ENCODE data around the gene ADORA1. TPM values are rescaled to one million over a fixed set of nuclear protein-coding genes. Genes with fewer than 3 reads are reported as not detected.

Gene ADORA1
- polyA plus RNA-seq, 3 donors: 0.13 to 1.1 TPM; not detected in 1

DNA sequence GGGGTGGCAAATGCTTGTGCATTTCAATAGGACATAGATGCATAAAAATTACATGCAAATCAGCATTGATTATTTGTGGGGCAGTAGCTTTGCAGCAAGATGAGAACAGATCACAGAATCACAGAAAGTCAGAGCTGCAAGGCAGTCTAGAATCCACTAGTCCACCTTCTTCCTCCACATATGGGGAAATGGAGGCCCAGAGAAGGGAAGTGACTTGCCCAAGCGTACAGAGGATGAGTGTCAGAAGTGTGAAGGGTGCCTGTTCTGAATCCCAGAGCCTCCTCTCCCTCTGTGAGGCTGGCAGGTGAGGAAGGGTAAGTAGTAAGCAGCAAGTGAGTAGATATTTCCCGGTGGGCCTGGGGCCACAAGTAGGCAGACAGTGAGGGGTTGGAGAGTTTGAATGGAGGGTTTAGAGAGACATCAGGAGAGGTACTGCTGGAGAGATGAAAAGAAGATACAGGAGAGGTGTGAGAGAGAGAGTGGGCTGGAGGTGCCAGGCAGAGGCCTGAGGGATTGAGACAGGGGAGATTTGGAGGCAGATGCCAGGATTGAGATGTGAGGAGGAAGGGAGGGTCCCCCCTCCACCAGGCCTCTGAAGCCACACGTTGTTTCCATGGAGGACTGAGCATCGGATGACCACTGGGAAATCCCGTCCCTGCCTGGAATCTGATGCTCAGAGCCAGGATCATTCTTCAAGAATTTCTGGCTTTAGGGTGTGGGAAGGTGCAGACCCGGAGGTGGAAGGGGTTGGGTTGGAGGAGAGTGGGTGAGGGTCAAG lies 36.9 kb upstream of the ADORA1 start:
- H3K36me3 ChIP-seq (replicated peaks in 1 of 2; ENCODE audit: control insufficient read depth in 1 of 2, insufficient read depth in 2 of 2, low read length in 2 of 2): no peaks in the 10 kb centered on the region
- no peaks in the 10 kb centered on the region for H3K4me1 ChIP-seq (ENCODE audit: control insufficient read depth in 1 of 2, insufficient read depth in 2 of 2, low read length in 2 of 2)
- H3K27ac ChIP-seq (ENCODE audit: low read depth in 1 of 2, low read length in 2 of 2): no peak overlapping the region
- peaks cover 9 to 20% of the 10 kb centered on the region in 2 donors for H3K9me3 ChIP-seq (replicated peaks in 1 of 2; ENCODE audit: control insufficient read depth in 1 of 2, insufficient read depth in 1 of 2, low read length in 2 of 2)
- H4K20me1 ChIP-seq (ENCODE audit: insufficient read depth, low read length): no peaks in the 10 kb centered on the region
- H3K4me3 ChIP-seq (replicated peaks in 1 of 3; ENCODE audit: low read depth in 2 of 3, low read length in 3 of 3): no peak overlapping the region
- H3K4me2 ChIP-seq (replicated peaks; ENCODE audit: extremely low read depth, low read length, poor library complexity, severe bottlenecking): no peak overlapping the region
- Mint-ChIP-seq H3K36me3 (no peaks in the 10 kb centered on the region), H3K27me3 (ENCODE audit: low read depth in 3 of 3) (peaks cover 14 to 22% (median 14%) of the 10 kb centered on the region in 3 donors), H3K4me1 (peaks cover 6% of the 10 kb centered on the region), H3K4me3 (no peak overlapping the region), H3K9me3 (peaks cover 16 to 29% (median 21%) of the 10 kb centered on the region in 7 donors), H3K27ac (peak overlapping the region in 2 of 7 donors; percentile 17 to 36)
- no peak overlapping the region for H3K9ac ChIP-seq (ENCODE audit: insufficient read depth, low read length, poor library complexity, severe bottlenecking)
- H3K27me3 ChIP-seq (ENCODE audit: control insufficient read depth in 2 of 2, insufficient read depth in 2 of 2, low read length in 2 of 2): no peaks in the 10 kb centered on the region
- DNase-seq: no peak
- TF ChIP-seq, protein P1, sequence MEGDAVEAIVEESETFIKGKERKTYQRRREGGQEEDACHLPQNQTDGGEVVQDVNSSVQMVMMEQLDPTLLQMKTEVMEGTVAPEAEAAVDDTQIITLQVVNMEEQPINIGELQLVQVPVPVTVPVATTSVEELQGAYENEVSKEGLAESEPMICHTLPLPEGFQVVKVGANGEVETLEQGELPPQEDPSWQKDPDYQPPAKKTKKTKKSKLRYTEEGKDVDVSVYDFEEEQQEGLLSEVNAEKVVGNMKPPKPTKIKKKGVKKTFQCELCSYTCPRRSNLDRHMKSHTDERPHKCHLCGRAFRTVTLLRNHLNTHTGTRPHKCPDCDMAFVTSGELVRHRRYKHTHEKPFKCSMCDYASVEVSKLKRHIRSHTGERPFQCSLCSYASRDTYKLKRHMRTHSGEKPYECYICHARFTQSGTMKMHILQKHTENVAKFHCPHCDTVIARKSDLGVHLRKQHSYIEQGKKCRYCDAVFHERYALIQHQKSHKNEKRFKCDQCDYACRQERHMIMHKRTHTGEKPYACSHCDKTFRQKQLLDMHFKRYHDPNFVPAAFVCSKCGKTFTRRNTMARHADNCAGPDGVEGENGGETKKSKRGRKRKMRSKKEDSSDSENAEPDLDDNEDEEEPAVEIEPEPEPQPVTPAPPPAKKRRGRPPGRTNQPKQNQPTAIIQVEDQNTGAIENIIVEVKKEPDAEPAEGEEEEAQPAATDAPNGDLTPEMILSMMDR (IDR thresholded peaks at IDR 0.05): no peak
- intact Hi-C loops (cut with micrococcal nuclease): no loop called here
- H3K79me2 ChIP-seq (ENCODE audit: insufficient read depth, low read length): no peaks in the 10 kb centered on the region
- WGBS (ENCODE audit: insufficient coverage): 96% methylated on average over 4 of the region's 6 CpGs
- H2AFZ ChIP-seq (ENCODE audit: insufficient read depth, low read depth, low read length, poor library complexity, severe bottlenecking): no peak overlapping the region

DNA sequence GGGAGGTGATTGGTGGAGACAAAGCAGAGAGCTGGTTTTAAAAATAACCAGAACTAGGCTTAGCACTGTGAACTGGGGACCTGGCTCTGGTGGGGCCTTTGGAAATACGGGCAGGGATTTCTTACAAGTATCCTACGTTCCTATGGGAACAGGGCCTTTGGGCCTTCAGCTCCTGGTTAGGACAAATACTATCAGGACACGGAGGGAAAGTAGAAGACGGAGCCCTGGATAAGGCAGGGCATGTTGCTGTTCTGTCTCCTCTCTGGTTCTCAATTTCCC lies 36.4 kb upstream of the ADORA1 start:
- no peak overlapping the region for H3K9ac ChIP-seq (ENCODE audit: insufficient read depth, low read length, poor library complexity, severe bottlenecking)
- H3K4me1 ChIP-seq (ENCODE audit: control insufficient read depth in 1 of 2, insufficient read depth in 2 of 2, low read length in 2 of 2): no peaks in the 10 kb centered on the region
- Mint-ChIP-seq H3K27ac (no peak overlapping the region), H3K27me3 (ENCODE audit: low read depth in 3 of 3) (peaks cover 14 to 24% (median 15%) of the 10 kb centered on the region in 3 donors), H3K9me3 (peaks cover 18 to 34% (median 26%) of the 10 kb centered on the region in 7 donors), H3K4me1 (peaks cover 6% of the 10 kb centered on the region), H3K4me3 (no peak overlapping the region), H3K36me3 (no peaks in the 10 kb centered on the region)
- H2AFZ ChIP-seq (ENCODE audit: insufficient read depth, low read depth, low read length, poor library complexity, severe bottlenecking): no peak overlapping the region
- TF ChIP-seq, protein P1 (IDR thresholded peaks at IDR 0.05): no peak
- H3K4me2 ChIP-seq (replicated peaks; ENCODE audit: extremely low read depth, low read length, poor library complexity, severe bottlenecking): no peak overlapping the region
- H3K27ac ChIP-seq (ENCODE audit: low read depth in 1 of 2, low read length in 2 of 2): no peak overlapping the region
- intact Hi-C loops (cut with micrococcal nuclease): no loop called here
- H3K9me3 ChIP-seq (replicated peaks in 1 of 2; ENCODE audit: control insufficient read depth in 1 of 2, insufficient read depth in 1 of 2, low read length in 2 of 2): peaks cover 9 to 25% of the 10 kb centered on the region in 2 donors
- no peak for DNase-seq
- H3K27me3 ChIP-seq (ENCODE audit: control insufficient read depth in 2 of 2, insufficient read depth in 2 of 2, low read length in 2 of 2): no peaks in the 10 kb centered on the region
- 100% methylated on average over 3 of the region's 4 CpGs for WGBS (ENCODE audit: insufficient coverage)
- H3K36me3 ChIP-seq (replicated peaks in 1 of 2; ENCODE audit: control insufficient read depth in 1 of 2, insufficient read depth in 2 of 2, low read length in 2 of 2): no peaks in the 10 kb centered on the region
- H3K79me2 ChIP-seq (ENCODE audit: insufficient read depth, low read length): no peaks in the 10 kb centered on the region
- no peaks in the 10 kb centered on the region for H4K20me1 ChIP-seq (ENCODE audit: insufficient read depth, low read length)
- H3K4me3 ChIP-seq (replicated peaks in 1 of 3; ENCODE audit: low read depth in 2 of 3, low read length in 3 of 3): no peak overlapping the region

Data from CD14-positive monocyte (primary cell).